HG03342 (cell line): ENCODE measurements around the gene ADAMTS3.
"Not testable (repeated sequence)": the region's sequence is repeated elsewhere in the genome, so short reads cannot be mapped to it uniquely, and the experiment has no call there.

Experiments used
- ATAC-seq: cut with Tn5 transposase; IDR thresholded peaks from one replicate; pipeline ENCODE4 v1.9.1; 2021; ENCODE audit warnings: mild to moderate bottlenecking, moderate library complexity; ENCODE audit not compliant: unreplicated experiment

Gene ADAMTS3

GRCh38 chr4:72484981-72485380 is 84.0 kb downstream of the ADAMTS3 start:
- no peak for ATAC-seq

GRCh38 chr4:72473434-72473900 is 95.6 kb downstream of the ADAMTS3 start:
- ATAC-seq, result no peak

- ATAC-seq, result no peak
These were observed 97.2 kb downstream of the ADAMTS3 start for GRCh38 chr4:72471816-72472215.

GRCh38 chr4:72468904-72469502 is 100.0 kb downstream of the ADAMTS3 start:
- no peak for ATAC-seq

- ATAC-seq, result no peak
These were observed 101.4 kb downstream of the ADAMTS3 start for GRCh38 chr4:72467633-72468032.

GRCh38 chr4:72463724-72464123 is 105.3 kb downstream of the ADAMTS3 start:
- no peak for ATAC-seq

GRCh38 chr4:72457158-72457557 is 111.9 kb downstream of the ADAMTS3 start:
- no peak for ATAC-seq

GRCh38 chr4:72451349-72451748 is 117.7 kb downstream of the ADAMTS3 start:
- ATAC-seq, result no peak

GRCh38 chr4:72449705-72450104 is 119.3 kb downstream of the ADAMTS3 start:
- no peak for ATAC-seq

GRCh38 chr4:72448231-72448630 is 120.8 kb downstream of the ADAMTS3 start:
- no peak for ATAC-seq

GRCh38 chr4:72446353-72447055 is 122.5 kb downstream of the ADAMTS3 start:
- no peak for ATAC-seq

GRCh38 chr4:72444092-72444491 is 124.9 kb downstream of the ADAMTS3 start:
- ATAC-seq, result no peak

- ATAC-seq, result no peak
These were observed 126.3 kb downstream of the ADAMTS3 start for GRCh38 chr4:72442715-72443114.

- ATAC-seq, result no peak
These were observed 126.9 kb downstream of the ADAMTS3 start for GRCh38 chr4:72442147-72442546.

GRCh38 chr4:72440386-72440785 is 128.6 kb downstream of the ADAMTS3 start:
- no peak for ATAC-seq

GRCh38 chr4:72432975-72433374 is 136.0 kb downstream of the ADAMTS3 start:
- no peak for ATAC-seq

GRCh38 chr4:72432282-72432681 is 136.7 kb downstream of the ADAMTS3 start:
- ATAC-seq, result no peak

GRCh38 chr4:72430988-72431387 is 138.0 kb downstream of the ADAMTS3 start:
- no peak for ATAC-seq

- no peak for ATAC-seq
These were observed 139.0 kb downstream of the ADAMTS3 start for GRCh38 chr4:72430050-72430449.

- ATAC-seq, result no peak
These were observed 139.6 kb downstream of the ADAMTS3 start for GRCh38 chr4:72429397-72429889.

- ATAC-seq, result no peak
These were observed 142.0 kb downstream of the ADAMTS3 start for GRCh38 chr4:72427057-72427456.

- not testable (repeated sequence) for ATAC-seq
These were observed 143.1 kb downstream of the ADAMTS3 start for GRCh38 chr4:72425908-72426307.
